Astrocyte (in vitro differentiated cells and primary cell): ENCODE measurements around the gene CEACAM16. TPM values are rescaled to one million over a fixed set of nuclear protein-coding genes. Genes with fewer than 3 reads are reported as not detected.
A peak's percentile ranks its signal among the peaks of the same experiment; 100 is the strongest.

Source experiments
- DNase-seq: peaks from one replicate; pipeline ENCODE4 v3.0.0-alpha.2; 2010; ENCODE audit warnings: low read depth
- FAIRE-seq: peaks from 2 replicates; lab custom pipeline; 2011; peaks lifted over from hg19 to GRCh38; lab: Jason Lieb, UNC
- H2AFZ ChIP-seq: 2 replicates; pipeline ENCODE4 v1.6.0; 2012; ENCODE audit warnings: low read depth, low read length, inconsistent platforms
- H3K27ac ChIP-seq: 2 replicates; pipeline ENCODE4 v1.5.1; 2011; ENCODE audit warnings: low read depth, low read length, inconsistent platforms
- H3K27me3 ChIP-seq: 2 replicates; pipeline ENCODE4 v1.6.0; 2011; ENCODE audit warnings: low read length, inconsistent platforms; ENCODE audit not compliant: insufficient read depth
- H3K36me3 ChIP-seq: 2 replicates; pipeline ENCODE4 v1.5.1; 2011; ENCODE audit warnings: low read length, inconsistent platforms; ENCODE audit not compliant: insufficient read depth
- H3K4me1 ChIP-seq: 2 replicates; pipeline ENCODE4 v1.5.1; 2011; ENCODE audit warnings: low read length, inconsistent platforms; ENCODE audit not compliant: insufficient read depth
- H3K4me2 ChIP-seq: 2 replicates; pipeline ENCODE4 v1.6.0; 2012; ENCODE audit warnings: low read length, inconsistent platforms
- H3K4me3 ChIP-seq: 2 replicates; pipeline ENCODE4 v1.5.1; 2011; ENCODE audit warnings: low read depth, mild to moderate bottlenecking, low read length, inconsistent platforms; ENCODE audit not compliant: insufficient read depth
- H3K79me2 ChIP-seq: 2 replicates; pipeline ENCODE4 v1.6.0; 2012; ENCODE audit warnings: mild to moderate bottlenecking, low read length, inconsistent platforms; ENCODE audit not compliant: insufficient read depth
- H3K9ac ChIP-seq: 2 replicates; pipeline ENCODE4 v1.6.0; 2012; ENCODE audit warnings: mild to moderate bottlenecking, low read length, inconsistent platforms
- H3K9me3 ChIP-seq: 2 replicates; pipeline ENCODE4 v1.5.1; 2012; ENCODE audit warnings: low read depth, mild to moderate bottlenecking, low read length, inconsistent platforms; ENCODE audit not compliant: insufficient read depth
- H4K20me1 ChIP-seq: 2 replicates; pipeline ENCODE4 v1.6.0; 2012; ENCODE audit warnings: low read length, inconsistent platforms; ENCODE audit not compliant: insufficient read depth
- H3K27ac Mint-ChIP-seq: one replicate; pipeline ENCODE4 v1.8.0; 2021; ENCODE audit warnings: mild to moderate bottlenecking, mixed read lengths; ENCODE audit not compliant: unreplicated experiment
- H3K27me3 Mint-ChIP-seq: one replicate; pipeline ENCODE4 v1.8.0; 2021; ENCODE audit warnings: low read depth, mixed read lengths; ENCODE audit not compliant: unreplicated experiment
- H3K36me3 Mint-ChIP-seq: one replicate; pipeline ENCODE4 v1.8.0; 2021; ENCODE audit warnings: low read depth, mixed read lengths; ENCODE audit not compliant: unreplicated experiment
- H3K4me1 Mint-ChIP-seq: one replicate; pipeline ENCODE4 v1.8.0; 2021; ENCODE audit warnings: low read depth, mixed read lengths; ENCODE audit not compliant: unreplicated experiment
- H3K4me3 Mint-ChIP-seq: one replicate; pipeline ENCODE4 v1.8.0; 2021; ENCODE audit warnings: mild to moderate bottlenecking, moderate library complexity, mixed read lengths; ENCODE audit not compliant: unreplicated experiment
- H3K9me3 Mint-ChIP-seq: one replicate; pipeline ENCODE4 v1.8.0; 2021; ENCODE audit warnings: mild to moderate bottlenecking, mixed read lengths; ENCODE audit not compliant: unreplicated experiment
- EZH2 ChIP-seq: IDR thresholded peaks from 2 replicates; pipeline ENCODE4 v1.6.1; 2012; ENCODE audit warnings: mild to moderate bottlenecking, low read length, inconsistent platforms; ENCODE audit not compliant: insufficient read depth
- total RNA-seq: library from RNA; stranded (reverse); gene quantifications from 2 replicates; pipeline ENCODE4 v1.2.1, GENCODE V29; 2021
- TF ChIP-seq, protein P1 (sequence below): IDR thresholded peaks from 2 replicates; pipeline ENCODE4 v1.5.1; 2011; ENCODE audit warnings: low read depth, mild to moderate bottlenecking, inconsistent platforms, low read length, moderate library complexity; ENCODE audit not compliant: insufficient read depth

The CEACAM16 gene
- total RNA-seq, 1 donor from 2014 or later: 0.14 TPM

DNA sequence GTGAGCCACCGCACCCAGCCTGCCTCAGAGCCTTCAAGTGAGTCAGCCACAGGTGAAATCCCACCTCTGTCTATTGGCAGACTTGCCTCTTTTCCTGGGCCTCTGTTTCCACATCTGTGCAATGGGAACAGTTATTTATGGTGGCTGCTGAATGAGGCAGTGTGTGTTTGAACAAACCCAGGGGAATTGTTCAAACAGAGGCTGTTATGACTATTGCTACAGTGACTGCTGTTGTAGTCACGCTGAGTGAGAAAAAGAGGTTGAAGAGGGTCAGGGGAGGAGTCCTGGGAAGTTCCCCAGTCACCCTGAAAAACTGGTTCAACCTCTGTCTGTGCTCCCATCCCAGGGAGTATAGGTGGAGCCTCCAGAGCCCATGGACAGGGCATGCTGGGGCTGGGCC, 27.6 kb upstream of the CEACAM16 start, which contains the start of gene CEACAM19:
Gene CEACAM19, plus strand, starts transcription at position 83 of the 400 bp plus-strand sequence. CDS start 450 bp downstream, outside the sequence.
- Histone ChIP-seq H3K27ac (no peak within 1 kb of the TSS), H3K4me1 (no peaks in the 10 kb centered on the region), H3K4me2 (no peak within 1 kb of the TSS), H3K36me3 (no peaks in the 10 kb centered on the region), H3K9ac (no peak within 1 kb of the TSS), H2AFZ (no peak within 1 kb of the TSS), H3K9me3 (no peaks in the 10 kb centered on the region), H3K4me3 (no peak within 1 kb of the TSS), H4K20me1 (no peaks in the 10 kb centered on the region), H3K27me3 (no peaks in the 10 kb centered on the region), H3K79me2 (no peaks in the 10 kb centered on the region)
- Mint-ChIP-seq H3K4me1 (no peaks in the 10 kb centered on the region), H3K9me3 (peaks cover 3% of the 10 kb centered on the region), H3K27ac (no peak within 1 kb of the TSS), H3K27me3 (no peaks in the 10 kb centered on the region), H3K36me3 (peaks cover 8% of the 10 kb centered on the region), H3K4me3 (no peak within 1 kb of the TSS)
- DNase-seq (no peak), FAIRE-seq (no peak)
- TF ChIP-seq, protein P1, sequence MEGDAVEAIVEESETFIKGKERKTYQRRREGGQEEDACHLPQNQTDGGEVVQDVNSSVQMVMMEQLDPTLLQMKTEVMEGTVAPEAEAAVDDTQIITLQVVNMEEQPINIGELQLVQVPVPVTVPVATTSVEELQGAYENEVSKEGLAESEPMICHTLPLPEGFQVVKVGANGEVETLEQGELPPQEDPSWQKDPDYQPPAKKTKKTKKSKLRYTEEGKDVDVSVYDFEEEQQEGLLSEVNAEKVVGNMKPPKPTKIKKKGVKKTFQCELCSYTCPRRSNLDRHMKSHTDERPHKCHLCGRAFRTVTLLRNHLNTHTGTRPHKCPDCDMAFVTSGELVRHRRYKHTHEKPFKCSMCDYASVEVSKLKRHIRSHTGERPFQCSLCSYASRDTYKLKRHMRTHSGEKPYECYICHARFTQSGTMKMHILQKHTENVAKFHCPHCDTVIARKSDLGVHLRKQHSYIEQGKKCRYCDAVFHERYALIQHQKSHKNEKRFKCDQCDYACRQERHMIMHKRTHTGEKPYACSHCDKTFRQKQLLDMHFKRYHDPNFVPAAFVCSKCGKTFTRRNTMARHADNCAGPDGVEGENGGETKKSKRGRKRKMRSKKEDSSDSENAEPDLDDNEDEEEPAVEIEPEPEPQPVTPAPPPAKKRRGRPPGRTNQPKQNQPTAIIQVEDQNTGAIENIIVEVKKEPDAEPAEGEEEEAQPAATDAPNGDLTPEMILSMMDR: no peak
- no peak for TF ChIP-seq EZH2

DNA sequence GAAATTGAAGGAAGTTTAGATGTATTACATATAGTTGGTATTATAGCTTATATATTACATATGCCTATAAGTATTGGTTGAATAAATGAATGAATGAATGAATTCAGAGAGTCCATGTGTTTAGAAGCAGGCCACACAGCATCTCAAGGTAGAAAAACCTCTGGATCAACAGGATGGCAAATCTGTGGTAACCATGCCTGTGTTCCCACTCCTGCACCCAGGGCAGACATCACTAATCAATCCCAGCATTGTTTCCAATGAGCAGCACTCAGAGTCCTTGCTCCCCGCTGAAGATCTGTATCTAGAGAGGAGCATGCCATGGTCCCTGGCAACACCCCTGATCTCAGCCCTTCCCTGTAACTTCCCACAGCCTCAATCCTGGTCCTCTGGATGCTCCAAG, 26.7 kb upstream of the CEACAM16 start:
- no peak overlapping the region for H3K9ac ChIP-seq
- H3K36me3 Mint-ChIP-seq: peaks cover 11% of the 10 kb centered on the region

DNA sequence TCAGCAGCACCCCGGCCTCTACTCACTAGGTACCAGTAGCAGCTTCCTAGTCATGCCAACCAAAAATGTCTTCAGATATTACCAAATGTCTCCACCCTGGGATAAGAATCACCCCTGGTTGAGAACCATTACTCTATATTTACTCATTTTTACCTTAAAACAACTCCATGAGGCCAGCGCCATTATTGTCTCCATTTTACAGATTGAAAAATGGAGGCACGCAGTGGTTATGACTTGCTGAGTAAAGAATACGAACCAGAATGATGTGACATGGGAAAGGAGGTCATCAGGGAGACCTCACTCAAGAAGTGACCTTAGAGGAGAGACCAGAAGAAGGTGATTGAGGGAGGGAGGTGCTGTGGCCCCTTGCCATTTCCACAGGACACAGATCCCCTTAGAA, 25.4 kb upstream of the CEACAM16 start:
- Histone ChIP-seq H3K4me3 (no peak overlapping the region), H3K36me3 (no peaks in the 10 kb centered on the region), H3K4me1 (peaks cover 8% of the 10 kb centered on the region), H3K4me2 (no peak overlapping the region), H4K20me1 (no peaks in the 10 kb centered on the region), H2AFZ (no peak overlapping the region), H3K9ac (no peak overlapping the region), H3K27ac (no peak overlapping the region), H3K79me2 (no peaks in the 10 kb centered on the region), H3K9me3 (no peaks in the 10 kb centered on the region), H3K27me3 (no peaks in the 10 kb centered on the region)
- peak overlapping the region; percentile 20 for H3K27ac Mint-ChIP-seq
- peaks cover 5% of the 10 kb centered on the region for H3K9me3 Mint-ChIP-seq
- TF ChIP-seq EZH2: no peak
- TF ChIP-seq, protein P1: no peak
- H3K27me3 Mint-ChIP-seq: no peaks in the 10 kb centered on the region
- H3K4me3 Mint-ChIP-seq: no peak overlapping the region
- H3K4me1 Mint-ChIP-seq: peaks cover 6% of the 10 kb centered on the region
- FAIRE-seq: no peak
- DNase-seq: no peak
- H3K36me3 Mint-ChIP-seq: peaks cover 15% of the 10 kb centered on the region

More for the DNA sequence above, 26.7 kb upstream of the CEACAM16 start:
- H4K20me1 ChIP-seq: no peaks in the 10 kb centered on the region
- H3K4me3 ChIP-seq: no peak overlapping the region
- H3K9me3 ChIP-seq: no peaks in the 10 kb centered on the region
- H3K4me1 ChIP-seq: peaks cover 5% of the 10 kb centered on the region
- H3K36me3 ChIP-seq: no peaks in the 10 kb centered on the region
- no peak overlapping the region for H3K27ac Mint-ChIP-seq
- FAIRE-seq (no peak), DNase-seq (no peak)
- H3K4me1 Mint-ChIP-seq: peaks cover 2% of the 10 kb centered on the region
- H3K9me3 Mint-ChIP-seq: peaks cover 5% of the 10 kb centered on the region
- no peaks in the 10 kb centered on the region for H3K27me3 ChIP-seq
- H3K27me3 Mint-ChIP-seq: no peaks in the 10 kb centered on the region
- no peak overlapping the region for H3K27ac ChIP-seq
- no peaks in the 10 kb centered on the region for H3K79me2 ChIP-seq
- no peak overlapping the region for H3K4me2 ChIP-seq
- TF ChIP-seq EZH2: no peak
- TF ChIP-seq, protein P1: no peak
- no peak overlapping the region for H2AFZ ChIP-seq
- no peak overlapping the region for H3K4me3 Mint-ChIP-seq
